Measurements from ENCODE around the gene C6orf132.
"Not testable (repeated sequence)": the region's sequence is repeated elsewhere in the genome, so short reads cannot be mapped to it uniquely, and the experiment has no call there.

C6orf132 gene

GRCh38 chr6:42142118-42142835 lies at the start of gene C6orf132:
Gene C6orf132 (minus strand): TSS chr6:42142620. CDS start chr6:42142444, 176 bp downstream.
- no peak for DNase-seq

GRCh38 chr6:42190554-42191183 lies 48.2 kb upstream of the C6orf132 start:
- no peak for DNase-seq

DNA sequence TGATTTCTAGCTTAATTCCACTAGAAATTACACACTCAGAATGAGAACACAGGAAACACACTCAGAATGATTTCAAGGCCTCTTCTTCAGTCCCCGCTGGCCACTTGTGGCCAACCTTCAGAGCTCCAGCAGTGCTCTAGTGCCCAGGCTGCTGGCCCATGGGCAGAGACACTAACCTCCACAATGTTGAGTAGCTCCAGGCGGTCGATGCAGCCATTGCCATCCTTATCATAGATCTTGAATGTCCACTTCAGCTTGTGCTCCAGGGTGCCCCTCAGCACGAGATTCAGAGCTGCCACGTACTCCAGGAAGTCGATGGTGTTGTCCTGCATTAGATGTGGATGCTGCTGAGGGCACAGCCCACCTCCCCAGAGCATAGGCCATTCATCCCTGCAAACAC lies 46.0 kb upstream of the C6orf132 start:
- DNase-seq, result no peak

- DNase-seq, result no peak
These were observed 43.2 kb upstream of the C6orf132 start for GRCh38 chr6:42185597-42185996.

- no peak for DNase-seq
These were observed 42.1 kb upstream of the C6orf132 start for GRCh38 chr6:42184475-42184874.

DNA sequence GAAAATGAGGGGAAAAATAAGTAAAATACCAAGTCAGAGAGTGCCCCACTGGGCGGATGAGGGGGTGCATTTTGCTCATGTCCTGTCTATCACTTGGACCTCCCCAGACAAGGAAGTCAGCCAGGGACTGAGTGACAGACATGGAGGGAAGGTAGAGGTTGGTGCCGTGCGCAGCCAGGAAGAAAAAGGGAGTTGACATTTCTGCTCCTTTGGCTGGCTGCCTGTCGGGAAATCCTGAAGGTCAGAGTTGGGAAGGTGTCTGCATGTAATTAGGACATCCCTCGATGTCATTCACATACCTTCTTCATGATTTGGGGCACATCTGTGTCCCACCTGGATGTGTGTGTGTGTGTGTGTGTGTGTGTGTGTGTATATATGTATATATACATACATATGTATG lies 39.7 kb upstream of the C6orf132 start:
- no peak for DNase-seq

- no peak for DNase-seq
These were observed 37.5 kb upstream of the C6orf132 start for GRCh38 chr6:42179945-42180313.

DNA sequence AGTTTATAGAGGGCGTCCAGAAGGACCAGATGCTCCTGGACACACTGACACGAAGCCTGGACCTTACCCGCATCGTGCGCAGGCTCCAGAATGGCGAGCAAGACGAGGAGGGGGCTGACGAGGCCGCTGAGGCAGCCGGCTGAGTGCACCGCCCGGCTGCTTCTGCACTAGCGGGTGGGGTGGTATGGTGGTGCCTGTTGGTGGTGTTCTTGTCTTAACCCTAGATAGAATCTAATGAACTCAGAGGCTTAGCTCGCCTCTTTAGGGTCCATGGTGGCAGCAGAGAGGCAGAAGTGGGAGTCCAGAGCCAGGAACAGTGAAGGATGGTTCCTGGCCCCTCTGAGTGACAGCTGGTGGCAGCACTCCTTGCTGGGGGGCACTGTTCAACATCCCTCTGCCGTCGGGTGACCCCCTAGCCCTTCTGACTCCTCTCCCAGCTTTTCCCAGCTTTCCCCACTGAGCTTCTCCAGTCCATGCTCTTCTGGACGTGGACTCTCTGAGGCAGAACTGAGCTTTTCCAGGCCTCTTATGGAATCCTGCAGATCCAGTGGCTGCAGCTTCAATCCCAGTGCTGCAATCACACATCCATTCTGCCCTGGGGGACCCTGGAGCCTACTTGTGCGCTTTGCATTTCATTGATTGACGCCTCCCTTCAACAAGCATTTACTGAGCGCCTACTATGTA lies 37.0 kb upstream of the C6orf132 start:
- DNase-seq, result no peak

DNA sequence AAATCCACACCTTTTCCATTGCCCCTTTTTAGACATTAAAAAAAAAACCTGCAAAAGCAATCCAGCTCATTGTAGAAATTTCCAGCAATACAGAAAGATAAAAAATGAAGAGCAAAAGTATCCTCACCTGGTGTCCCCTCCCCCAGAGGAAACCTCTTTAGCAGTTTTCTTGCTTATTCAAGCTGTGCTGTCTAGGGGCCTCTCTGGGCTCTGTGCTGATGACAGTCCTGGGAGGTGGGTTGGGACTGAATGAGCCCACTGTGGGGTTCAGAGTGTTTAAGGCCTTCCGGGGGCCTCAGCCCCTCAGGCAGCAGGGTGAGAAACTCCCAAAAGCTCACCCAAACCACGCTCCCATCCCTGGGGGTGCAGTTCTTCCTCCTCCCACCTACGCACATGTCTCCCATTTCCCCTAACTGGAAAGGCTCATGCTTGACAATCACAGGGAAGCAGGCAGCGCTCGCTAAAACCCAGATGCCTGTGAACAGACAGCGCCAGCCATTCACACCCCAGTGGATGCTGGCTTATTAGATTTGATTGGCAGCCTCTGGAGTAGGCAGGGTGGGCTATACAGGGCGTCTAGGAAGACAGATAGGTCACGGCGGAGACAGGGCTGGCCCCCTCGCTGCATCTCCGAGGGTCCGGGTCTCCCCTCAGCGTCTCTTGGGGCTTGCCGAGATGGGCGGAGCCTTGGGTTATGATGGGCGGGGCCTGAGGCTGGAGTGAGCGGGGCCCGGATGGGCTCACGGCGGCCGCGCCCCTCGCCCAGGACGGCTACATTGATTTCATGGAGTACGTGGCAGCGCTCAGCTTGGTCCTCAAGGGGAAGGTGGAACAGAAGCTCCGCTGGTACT lies 35.3 kb upstream of the C6orf132 start:
- no peak for DNase-seq

DNA sequence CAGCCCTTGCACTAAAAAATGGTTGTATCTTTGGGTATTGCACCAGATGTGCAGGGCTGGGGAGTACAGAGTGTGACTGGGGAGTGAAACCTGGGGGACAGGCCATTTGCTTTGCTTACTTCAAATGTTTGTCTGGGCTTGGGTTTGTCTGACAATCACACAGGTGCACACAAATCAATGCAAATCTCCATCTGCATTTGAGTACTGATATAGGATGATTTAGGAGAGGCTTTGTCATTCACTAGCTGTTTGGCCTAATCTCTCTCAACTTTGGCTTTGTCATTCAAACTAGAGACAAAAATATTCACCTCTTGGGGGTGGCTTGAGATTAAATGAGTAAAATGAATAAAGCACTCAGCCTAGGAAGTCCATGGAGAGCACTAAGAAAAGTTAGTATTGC lies 34.6 kb upstream of the C6orf132 start:
- no peak for DNase-seq

DNA sequence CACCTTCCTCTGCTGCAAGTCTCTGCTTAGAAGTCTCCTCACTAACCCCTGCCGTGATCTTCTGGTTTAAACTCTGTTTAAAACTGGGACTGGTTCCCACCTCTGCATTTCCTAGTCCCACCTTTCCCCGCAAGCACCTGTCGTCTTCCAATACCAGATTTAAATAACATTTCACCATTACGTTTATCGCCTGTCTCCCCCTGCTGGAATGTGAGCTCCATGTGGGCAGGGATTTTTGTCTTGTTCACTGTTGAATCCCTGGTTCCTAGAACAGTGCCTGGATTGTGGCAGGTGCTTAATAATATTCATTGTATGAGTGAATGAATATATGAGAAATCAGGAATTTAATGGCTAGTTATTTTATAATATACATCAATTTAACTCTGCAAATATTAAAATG lies 33.4 kb upstream of the C6orf132 start:
- no peak for DNase-seq

DNA sequence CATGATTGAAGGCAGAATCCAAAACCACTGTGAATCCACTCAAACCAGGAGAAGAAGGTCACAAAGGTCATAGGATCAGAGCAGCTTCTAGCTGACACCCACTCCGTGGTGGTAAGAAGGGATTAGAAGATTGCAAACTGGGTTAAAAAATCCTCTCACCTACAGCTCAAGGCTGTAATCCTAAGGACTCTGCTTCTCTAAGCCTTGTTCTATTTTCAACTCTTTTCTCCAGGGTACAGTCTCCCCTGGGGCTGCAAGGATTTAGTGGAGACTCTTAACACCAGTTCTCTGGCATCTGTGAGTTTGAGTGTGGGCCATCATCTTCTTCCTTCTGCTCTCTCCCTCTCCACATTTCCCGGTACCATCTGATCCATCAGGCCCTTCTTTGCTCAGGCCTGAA lies 30.7 kb upstream of the C6orf132 start, which contains the start of gene GUCA1A:
GUCA1A (plus strand) TSS at position 264 of the 400 bp plus-strand sequence. CDS start 250 bp downstream, outside the sequence.
- no peak for DNase-seq

DNA sequence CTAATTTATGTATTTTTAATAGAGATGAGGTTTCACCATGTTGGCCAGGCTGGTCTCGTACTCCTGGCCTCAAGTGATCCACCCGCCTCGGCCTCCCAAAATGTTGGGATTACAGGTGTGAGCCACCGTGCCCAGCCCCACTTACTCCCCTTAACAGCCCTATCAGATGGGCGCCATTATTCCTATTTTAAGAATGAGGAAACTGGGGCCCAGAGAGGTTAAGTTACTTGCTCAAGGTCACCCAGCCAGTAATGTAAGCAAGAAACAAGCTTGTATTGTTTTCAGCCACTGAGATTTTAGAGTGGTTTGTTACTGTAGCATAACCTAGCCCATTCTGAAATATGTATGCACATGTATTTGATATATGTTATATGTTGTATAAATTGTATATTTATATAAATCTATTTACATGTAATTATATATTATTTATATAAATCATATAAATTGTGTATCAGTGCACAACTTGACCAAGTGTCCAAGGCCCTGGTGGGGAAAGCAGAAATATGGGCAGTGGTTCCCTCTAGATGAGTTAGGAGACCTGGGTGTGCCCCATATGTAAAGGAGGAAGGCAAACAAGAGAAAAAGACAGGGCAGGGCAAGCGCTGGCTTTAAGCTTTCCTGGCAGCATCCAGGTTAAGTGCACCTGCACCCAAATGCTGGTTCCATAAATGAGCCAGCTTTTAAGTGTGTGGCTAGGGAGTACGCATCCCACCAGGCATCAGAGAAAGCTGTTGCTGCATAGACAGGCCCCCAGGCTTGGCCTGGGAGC lies 29.6 kb upstream of the C6orf132 start:
- DNase-seq, result no peak

- DNase-seq, result not testable (repeated sequence)
These were observed 27.4 kb upstream of the C6orf132 start for GRCh38 chr6:42169780-42170179.

GRCh38 chr6:42168650-42169049 lies 26.2 kb upstream of the C6orf132 start:
- DNase-seq, result no peak

DNA sequence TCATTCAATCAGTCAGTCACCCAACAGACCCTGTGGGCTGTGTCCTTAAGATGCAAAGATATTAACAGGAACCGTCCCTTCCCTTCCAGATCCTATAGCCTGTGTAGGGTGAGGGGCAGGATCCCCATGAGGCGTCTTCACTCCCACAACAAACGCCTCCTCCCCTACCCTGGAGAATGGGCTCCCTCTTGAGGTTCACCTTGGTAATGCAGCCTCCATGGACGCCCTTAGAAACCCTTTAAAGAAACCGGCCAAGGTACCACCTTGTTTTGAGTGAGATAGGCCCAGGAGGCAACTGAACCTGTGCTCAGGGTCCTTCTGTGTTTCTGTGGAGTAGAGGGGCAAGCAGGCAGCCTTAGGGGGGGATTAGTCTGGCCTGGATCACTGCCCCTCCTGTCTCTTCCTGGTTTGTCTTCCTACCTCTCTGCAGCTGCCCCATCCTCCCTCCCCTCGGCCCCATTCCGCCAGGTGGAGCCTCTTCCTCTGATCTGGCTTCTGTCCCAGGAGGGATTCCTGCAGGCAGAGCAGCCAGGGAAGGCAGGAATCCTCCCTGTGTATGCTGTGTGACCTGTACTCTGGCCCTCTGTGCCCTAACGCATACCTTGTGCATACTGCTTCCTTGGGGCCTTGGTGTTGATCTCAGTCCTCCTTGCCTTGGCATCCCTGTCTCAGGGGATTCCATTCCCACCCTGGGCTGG lies 24.2 kb upstream of the C6orf132 start:
- peak; percentile 50 for DNase-seq

DNA sequence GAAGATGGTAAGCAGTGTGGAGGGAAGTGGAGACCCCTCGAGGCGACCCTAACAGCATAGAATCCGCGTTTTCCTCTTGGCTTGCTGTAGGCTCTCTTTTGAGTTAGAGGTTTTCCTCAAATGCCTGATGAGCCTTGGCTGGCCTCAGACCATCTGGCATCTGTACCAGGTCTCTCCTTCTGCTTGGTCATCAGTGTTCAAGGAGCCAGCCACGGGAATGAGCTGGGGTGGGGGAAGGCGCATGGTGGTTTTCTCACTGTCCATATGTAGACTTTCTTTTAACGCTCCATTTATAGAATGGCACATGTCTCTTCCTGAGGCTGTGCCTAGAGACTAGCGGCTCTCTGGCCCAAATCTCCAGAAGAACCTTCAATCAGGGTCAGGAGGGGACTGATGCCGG lies 22.6 kb upstream of the C6orf132 start:
- no peak for DNase-seq

DNA sequence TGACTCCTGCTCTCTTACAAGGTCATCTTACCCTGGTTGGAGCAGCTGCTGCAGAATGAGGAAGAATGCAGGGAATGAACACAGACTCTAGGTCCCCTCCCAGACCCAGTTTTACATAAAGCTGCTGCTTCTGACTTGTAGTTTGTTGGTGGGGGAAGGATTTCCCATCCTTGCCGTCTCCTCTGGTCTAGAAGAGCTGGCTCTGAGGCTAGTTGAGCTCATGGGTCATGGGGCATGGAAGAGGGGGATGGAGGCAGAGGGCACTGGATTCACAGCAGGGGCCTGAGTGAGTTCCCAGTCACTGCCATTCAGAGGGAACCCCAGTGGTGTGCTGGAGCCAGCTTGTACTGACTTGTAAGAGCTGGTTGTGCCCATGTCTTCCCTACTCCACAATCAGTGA lies 21.6 kb upstream of the C6orf132 start:
- DNase-seq, result no peak

DNA sequence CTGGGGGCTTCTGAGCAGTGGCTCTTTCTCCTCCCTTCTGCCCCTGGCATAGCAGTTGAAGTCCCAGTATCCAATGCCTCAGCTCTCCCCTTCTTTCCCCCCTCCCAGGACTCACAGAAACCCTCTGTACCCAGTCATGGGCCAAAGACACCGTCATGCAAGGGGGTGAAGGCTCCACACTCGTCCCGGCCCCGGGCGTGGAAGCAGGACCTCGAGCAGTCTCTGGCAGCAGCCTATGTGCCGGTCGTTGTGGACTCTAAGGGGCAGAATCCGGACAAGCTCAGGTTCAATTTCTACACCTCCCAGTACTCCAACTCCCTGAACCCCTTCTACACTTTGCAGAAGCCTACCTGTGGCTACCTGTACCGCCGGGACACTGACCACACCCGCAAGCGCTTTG lies 20.4 kb upstream of the C6orf132 start:
- no peak for DNase-seq

DNA sequence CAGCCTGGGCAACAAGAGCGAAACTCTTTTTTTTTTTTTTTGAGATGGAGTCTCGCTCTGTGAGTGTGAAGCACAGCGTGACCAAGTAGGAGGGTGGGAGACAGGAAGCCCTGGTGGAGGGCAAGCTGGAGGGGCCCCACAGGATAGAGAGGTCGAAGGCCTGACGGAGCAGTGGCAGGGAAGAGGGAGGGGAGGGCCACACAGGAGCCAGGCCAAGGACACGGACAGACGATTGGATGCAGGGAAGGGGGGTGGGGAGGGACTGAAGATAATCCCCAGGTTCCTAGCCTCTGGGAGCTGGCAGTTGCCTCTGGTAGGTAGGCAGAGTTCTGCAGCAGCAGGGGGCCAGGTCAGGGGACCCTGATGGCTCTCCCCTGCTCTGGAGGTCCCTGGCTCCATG lies 20.0 kb upstream of the C6orf132 start:
- no peak for DNase-seq

DNA sequence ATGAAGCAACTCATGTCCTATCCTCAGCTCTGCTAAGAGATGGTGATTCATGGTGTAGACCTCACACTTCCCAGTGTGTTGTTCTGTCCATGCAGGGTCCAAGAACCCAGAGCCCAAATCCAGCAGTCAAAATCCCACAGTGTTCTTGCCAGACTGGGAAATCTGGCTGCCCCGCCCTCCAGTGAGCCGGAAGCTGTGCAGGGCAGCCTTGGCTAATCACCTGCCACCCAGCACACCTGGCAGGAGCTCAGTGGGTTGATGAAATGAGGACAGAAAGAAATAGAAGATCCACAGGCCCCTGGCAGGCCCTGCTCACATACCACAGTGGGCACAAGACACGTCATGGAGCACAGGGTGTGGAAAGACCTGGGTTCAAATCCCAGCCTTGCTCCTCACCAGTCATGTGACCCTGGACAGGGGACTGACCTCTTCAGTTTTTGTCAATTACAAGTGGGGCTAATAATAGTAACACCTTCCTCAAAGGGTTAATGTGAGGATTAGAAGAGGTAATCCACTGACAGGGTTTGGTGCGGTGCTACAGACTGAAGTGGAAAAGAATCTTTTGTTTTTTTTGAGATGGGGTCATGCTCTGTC lies 17.1 kb upstream of the C6orf132 start:
- no peak for DNase-seq

Data from stimulated activated naive CD4-positive, alpha-beta T cell treated with Interleukin-2 at 50 U/mL for 16 hours (primary cell).